ENCODE measurements around the gene SLCO3A1.

SLCO3A1 gene

GRCh38 chr15:91950054-91950453 is 96.5 kb downstream of the SLCO3A1 start:
- Histone ChIP-seq H3K36me3 (no peaks in the 10 kb centered on the region), H3K27ac (no peak overlapping the region), H3K9me3 (ENCODE audit: severe bottlenecking) (no peaks in the 10 kb centered on the region), H3K4me3 (ENCODE audit: low read depth, low read length) (no peak overlapping the region), H3K27me3 (ENCODE audit: insufficient read depth, low read depth, severe bottlenecking) (peaks cover 70% of the 10 kb centered on the region)
- DNase-seq = no peak
- TF ChIP-seq, protein P1, sequence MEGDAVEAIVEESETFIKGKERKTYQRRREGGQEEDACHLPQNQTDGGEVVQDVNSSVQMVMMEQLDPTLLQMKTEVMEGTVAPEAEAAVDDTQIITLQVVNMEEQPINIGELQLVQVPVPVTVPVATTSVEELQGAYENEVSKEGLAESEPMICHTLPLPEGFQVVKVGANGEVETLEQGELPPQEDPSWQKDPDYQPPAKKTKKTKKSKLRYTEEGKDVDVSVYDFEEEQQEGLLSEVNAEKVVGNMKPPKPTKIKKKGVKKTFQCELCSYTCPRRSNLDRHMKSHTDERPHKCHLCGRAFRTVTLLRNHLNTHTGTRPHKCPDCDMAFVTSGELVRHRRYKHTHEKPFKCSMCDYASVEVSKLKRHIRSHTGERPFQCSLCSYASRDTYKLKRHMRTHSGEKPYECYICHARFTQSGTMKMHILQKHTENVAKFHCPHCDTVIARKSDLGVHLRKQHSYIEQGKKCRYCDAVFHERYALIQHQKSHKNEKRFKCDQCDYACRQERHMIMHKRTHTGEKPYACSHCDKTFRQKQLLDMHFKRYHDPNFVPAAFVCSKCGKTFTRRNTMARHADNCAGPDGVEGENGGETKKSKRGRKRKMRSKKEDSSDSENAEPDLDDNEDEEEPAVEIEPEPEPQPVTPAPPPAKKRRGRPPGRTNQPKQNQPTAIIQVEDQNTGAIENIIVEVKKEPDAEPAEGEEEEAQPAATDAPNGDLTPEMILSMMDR (IDR thresholded peaks at IDR 0.05; ENCODE audit: low read depth, low read length) = no peak

DNA sequence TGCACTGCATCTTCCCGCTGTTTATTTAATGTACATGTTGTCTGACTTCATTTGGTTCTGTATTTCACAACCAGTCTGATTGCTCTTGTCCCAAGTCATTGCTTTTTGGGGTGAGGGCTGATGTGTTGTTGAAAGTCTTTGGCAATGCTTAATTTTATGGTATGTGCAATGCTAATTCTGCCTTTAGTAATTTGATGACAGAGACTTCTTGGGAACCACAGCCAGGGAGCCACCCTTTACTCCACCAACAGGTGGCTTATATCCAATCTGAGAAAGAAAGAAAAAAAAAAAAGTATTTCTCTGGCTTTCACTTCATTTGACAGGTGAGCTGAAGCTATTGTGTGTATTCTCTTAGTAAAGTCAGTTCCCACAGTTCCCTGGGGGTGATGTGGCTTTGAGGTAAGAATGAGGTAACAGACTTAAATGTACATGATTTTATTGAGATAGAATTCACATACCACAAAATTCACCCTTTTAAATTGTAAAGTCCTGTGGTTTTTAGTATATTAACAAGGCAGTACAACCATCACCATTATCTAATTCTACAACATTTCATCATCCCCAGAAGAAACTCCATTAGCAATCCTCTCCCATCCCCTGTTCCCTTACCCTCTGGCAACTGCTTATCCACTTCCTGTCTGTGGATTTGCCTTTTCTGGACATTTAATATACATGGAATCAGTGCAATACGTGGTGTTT is 97.3 kb downstream of the SLCO3A1 start:
- TF ChIP-seq, protein P1 (IDR thresholded peaks at IDR 0.05; ENCODE audit: low read depth, low read length) = no peak
- Histone ChIP-seq H3K27me3 (ENCODE audit: insufficient read depth, low read depth, severe bottlenecking) (peaks cover 71% of the 10 kb centered on the region), H3K36me3 (no peaks in the 10 kb centered on the region), H3K27ac (no peak overlapping the region), H3K4me3 (ENCODE audit: low read depth, low read length) (no peak overlapping the region), H3K9me3 (ENCODE audit: severe bottlenecking) (no peaks in the 10 kb centered on the region)
- no peak for DNase-seq

DNA sequence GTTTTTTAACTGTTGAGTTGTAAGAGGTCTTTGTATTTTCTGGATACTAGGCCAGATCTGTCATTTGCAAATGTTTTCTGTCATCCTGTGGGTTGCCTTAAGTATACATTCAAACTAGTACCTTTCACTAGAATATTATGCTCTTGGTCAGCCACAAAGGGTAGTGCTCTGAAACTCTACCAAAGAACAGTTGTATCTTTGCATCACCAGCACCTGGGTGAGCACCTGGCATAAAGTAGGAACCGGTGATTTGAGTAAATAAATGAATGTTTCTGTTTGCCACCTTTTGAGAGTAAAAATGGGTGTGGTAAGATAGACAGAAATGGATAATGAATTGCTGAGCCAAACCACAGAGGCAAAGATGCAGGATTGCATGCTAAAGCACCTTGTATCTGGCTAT is 98.7 kb downstream of the SLCO3A1 start:
- Histone ChIP-seq H3K36me3 (no peaks in the 10 kb centered on the region), H3K27ac (no peak overlapping the region), H3K27me3 (ENCODE audit: insufficient read depth, low read depth, severe bottlenecking) (peaks cover 65% of the 10 kb centered on the region), H3K9me3 (ENCODE audit: severe bottlenecking) (no peaks in the 10 kb centered on the region), H3K4me3 (ENCODE audit: low read depth, low read length) (no peak overlapping the region)
- TF ChIP-seq, protein P1 (IDR thresholded peaks at IDR 0.05; ENCODE audit: low read depth, low read length) = no peak
- no peak for DNase-seq

DNA sequence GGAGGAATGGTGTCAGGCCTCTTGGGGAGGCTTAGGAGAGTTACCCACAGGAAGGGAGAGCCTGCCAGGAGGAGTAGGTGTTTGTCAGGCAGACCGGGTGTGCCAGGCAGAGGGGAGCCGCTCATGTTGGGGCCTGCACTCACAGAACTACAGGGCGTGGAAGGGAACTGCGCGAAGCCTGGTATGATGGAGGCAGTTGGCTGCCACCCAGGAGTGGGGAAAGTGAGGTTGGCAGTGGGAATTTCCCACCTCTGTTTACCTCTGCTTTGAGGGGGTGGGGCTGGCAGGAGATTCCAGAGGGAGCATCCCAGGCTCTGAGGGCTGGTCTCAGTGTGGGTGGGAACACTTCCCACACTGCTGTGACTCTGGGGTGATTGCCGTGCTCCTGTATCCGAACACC is 99.9 kb downstream of the SLCO3A1 start:
- Histone ChIP-seq H3K36me3 (no peaks in the 10 kb centered on the region), H3K4me3 (ENCODE audit: low read depth, low read length) (no peak overlapping the region), H3K27me3 (ENCODE audit: insufficient read depth, low read depth, severe bottlenecking) (peaks cover 55% of the 10 kb centered on the region), H3K27ac (no peak overlapping the region), H3K9me3 (ENCODE audit: severe bottlenecking) (no peaks in the 10 kb centered on the region)
- TF ChIP-seq, protein P1 (IDR thresholded peaks at IDR 0.05; ENCODE audit: low read depth, low read length) = no peak
- DNase-seq = no peak

DNA sequence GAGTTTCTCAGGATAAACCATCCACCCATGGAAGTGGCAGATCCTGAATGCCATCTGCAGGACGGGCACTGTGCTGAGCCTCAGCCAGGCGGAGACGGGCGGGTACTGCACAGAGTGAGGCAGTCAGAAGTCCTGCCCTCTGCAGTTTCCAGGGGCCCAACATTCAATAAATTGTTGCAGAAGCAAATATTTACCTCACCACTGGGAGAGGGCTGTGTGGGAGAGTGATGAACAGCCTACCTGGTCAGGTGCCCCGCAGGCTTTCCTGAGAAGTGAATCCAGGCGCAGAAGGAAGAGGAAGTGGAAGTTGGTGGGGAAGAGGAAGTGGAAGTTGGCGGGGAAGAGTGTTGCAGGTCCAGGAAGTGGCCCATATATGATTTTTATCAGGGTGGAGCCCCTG is 100.8 kb downstream of the SLCO3A1 start:
- Histone ChIP-seq H3K4me3 (ENCODE audit: low read depth, low read length) (no peak overlapping the region), H3K36me3 (no peaks in the 10 kb centered on the region), H3K27ac (no peak overlapping the region), H3K9me3 (ENCODE audit: severe bottlenecking) (no peaks in the 10 kb centered on the region), H3K27me3 (ENCODE audit: insufficient read depth, low read depth, severe bottlenecking) (peaks cover 52% of the 10 kb centered on the region)
- no peak for DNase-seq
- TF ChIP-seq, protein P1 (IDR thresholded peaks at IDR 0.05; ENCODE audit: low read depth, low read length) = no peak

All from WERI-Rb-1 (cell line).